Smooth muscle cell (in vitro differentiated cells): ENCODE results near the gene SPATA7. TPM values are rescaled to one million over a fixed set of nuclear protein-coding genes. Genes with fewer than 3 reads are reported as not detected.

Experiments used
- DNase-seq: peaks from one replicate; lab custom pipeline; 2025; ENCODE audit not compliant: unreplicated experiment; lab: John Stamatoyannopoulos, UW
- H2AFZ ChIP-seq: fragments of 200-600 bp; sonication (generic); 2 replicates; pipeline ENCODE4 v1.6.0; 2016; ENCODE audit warnings: antibody characterized with exemption, low read depth, mild to moderate bottlenecking
- H3F3A ChIP-seq: fragments of 200-600 bp; sonication (generic); 2 replicates; pipeline ENCODE4 v1.6.0; 2017; ENCODE audit warnings: antibody characterized with exemption, low read depth
- H3K27ac ChIP-seq: fragments of 200-600 bp; sonication (generic); 2 replicates; pipeline ENCODE4 v1.5.1; 2016; ENCODE audit warnings: low read depth, mild to moderate bottlenecking
- H3K27me3 ChIP-seq: fragments of 200-600 bp; sonication (generic); 2 replicates; pipeline ENCODE4 v1.6.1; 2016; ENCODE audit warnings: low read depth, mild to moderate bottlenecking
- H3K36me3 ChIP-seq: fragments of 200-600 bp; sonication (generic); 2 replicates; pipeline ENCODE4 v1.5.1; 2016; ENCODE audit warnings: low read depth
- H3K4me1 ChIP-seq: fragments of 200-600 bp; sonication (generic); 2 replicates; pipeline ENCODE4 v1.5.1; 2016; ENCODE audit warnings: low read depth
- H3K4me2 ChIP-seq: fragments of 200-600 bp; sonication (generic); 2 replicates; pipeline ENCODE4 v1.6.0; 2016; ENCODE audit warnings: mild to moderate bottlenecking
- H3K4me3 ChIP-seq: fragments of 200-600 bp; sonication (generic); 2 replicates; pipeline ENCODE4 v1.5.1; 2016; ENCODE audit warnings: mild to moderate bottlenecking
- H3K79me2 ChIP-seq: fragments of 200-600 bp; sonication (generic); 2 replicates; pipeline ENCODE4 v1.6.0; 2016; ENCODE audit warnings: low read depth, mild to moderate bottlenecking
- H3K9ac ChIP-seq: fragments of 200-600 bp; sonication (generic); 2 replicates; pipeline ENCODE4 v1.6.0; 2016; ENCODE audit warnings: low read depth
- H3K9me3 ChIP-seq: fragments of 200-600 bp; sonication (generic); replicated peaks from 2 replicates; pipeline ENCODE4 v1.5.1; 2016; ENCODE audit warnings: low read depth
- H4K20me1 ChIP-seq: fragments of 200-600 bp; sonication (generic); 2 replicates; pipeline ENCODE4 v1.6.0; 2016; ENCODE audit warnings: low read depth
- WGBS: methylation state at CpG from one replicate; pipeline ENCODE4 v1.1.7; 2016; ENCODE audit warnings: low lambda C conversion rate; 5-methylcytosine and 5-hydroxymethylcytosine counted together
- polyA plus RNA-seq: library from polyadenylated mRNA; unstranded; fragments of >200 nt; fragmentation: Nextera tagmentation; extraction: Ambion mirVana; gene quantifications from 2 replicates; pipeline ENCODE4 v1.2.1, GENCODE V29; 2016
- total RNA-seq: library from RNA; depleted of rRNA; stranded (reverse); fragments of >200 nt; gene quantifications from 2 replicates; pipeline ENCODE4 v1.2.3, GENCODE V29; 2014
- TF ChIP-seq, protein P1 (sequence below): fragments of 200-600 bp; sonication (generic); IDR thresholded peaks from 2 replicates; pipeline ENCODE4 v1.5.1; 2017; ENCODE audit warnings: borderline replicate concordance, mild to moderate bottlenecking, antibody characterized with exemption; ENCODE audit not compliant: insufficient read depth, poor library complexity, severe bottlenecking

Gene SPATA7
- total and polyA plus RNA-seq, 2 experiments from 2014 or later, result 8.8 to 25.3 TPM

DNA sequence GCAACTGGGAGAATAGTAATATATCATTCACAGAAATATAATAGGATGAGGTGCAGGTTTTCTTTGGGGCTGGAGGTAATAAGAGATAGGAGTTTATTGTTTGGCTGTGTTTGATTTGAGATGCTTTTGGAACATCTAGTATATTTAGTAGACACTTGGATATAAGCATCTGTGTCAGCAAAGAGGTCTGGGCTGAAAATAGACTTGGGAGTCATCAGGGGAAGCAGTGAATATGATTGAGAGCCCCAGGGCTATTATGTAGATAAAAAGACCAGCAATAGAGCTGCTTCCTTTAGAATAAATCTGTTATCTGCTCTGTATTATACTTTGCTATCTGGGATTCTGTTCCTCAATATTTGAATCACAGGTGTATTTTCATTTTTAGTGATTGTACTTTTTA, 36.6 kb downstream of the SPATA7 start:
- H3F3A ChIP-seq, result peaks cover 4% of the 10 kb centered on the region
- no peaks in the 10 kb centered on the region for H3K79me2 ChIP-seq
- H2AFZ ChIP-seq, result no peak overlapping the region
- no peaks in the 10 kb centered on the region for H3K4me1 ChIP-seq
- TF ChIP-seq, protein P1, sequence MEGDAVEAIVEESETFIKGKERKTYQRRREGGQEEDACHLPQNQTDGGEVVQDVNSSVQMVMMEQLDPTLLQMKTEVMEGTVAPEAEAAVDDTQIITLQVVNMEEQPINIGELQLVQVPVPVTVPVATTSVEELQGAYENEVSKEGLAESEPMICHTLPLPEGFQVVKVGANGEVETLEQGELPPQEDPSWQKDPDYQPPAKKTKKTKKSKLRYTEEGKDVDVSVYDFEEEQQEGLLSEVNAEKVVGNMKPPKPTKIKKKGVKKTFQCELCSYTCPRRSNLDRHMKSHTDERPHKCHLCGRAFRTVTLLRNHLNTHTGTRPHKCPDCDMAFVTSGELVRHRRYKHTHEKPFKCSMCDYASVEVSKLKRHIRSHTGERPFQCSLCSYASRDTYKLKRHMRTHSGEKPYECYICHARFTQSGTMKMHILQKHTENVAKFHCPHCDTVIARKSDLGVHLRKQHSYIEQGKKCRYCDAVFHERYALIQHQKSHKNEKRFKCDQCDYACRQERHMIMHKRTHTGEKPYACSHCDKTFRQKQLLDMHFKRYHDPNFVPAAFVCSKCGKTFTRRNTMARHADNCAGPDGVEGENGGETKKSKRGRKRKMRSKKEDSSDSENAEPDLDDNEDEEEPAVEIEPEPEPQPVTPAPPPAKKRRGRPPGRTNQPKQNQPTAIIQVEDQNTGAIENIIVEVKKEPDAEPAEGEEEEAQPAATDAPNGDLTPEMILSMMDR, result no peak
- H4K20me1 ChIP-seq, result no peaks in the 10 kb centered on the region
- peaks cover 15% of the 10 kb centered on the region for H3K9me3 ChIP-seq
- no peaks in the 10 kb centered on the region for H3K27me3 ChIP-seq
- no peak for DNase-seq
- no peak overlapping the region for H3K4me3 ChIP-seq
- no peak overlapping the region for H3K27ac ChIP-seq
- H3K36me3 ChIP-seq, result peaks cover 22% of the 10 kb centered on the region
- no peak overlapping the region for H3K9ac ChIP-seq
- H3K4me2 ChIP-seq, result no peak overlapping the region

DNA sequence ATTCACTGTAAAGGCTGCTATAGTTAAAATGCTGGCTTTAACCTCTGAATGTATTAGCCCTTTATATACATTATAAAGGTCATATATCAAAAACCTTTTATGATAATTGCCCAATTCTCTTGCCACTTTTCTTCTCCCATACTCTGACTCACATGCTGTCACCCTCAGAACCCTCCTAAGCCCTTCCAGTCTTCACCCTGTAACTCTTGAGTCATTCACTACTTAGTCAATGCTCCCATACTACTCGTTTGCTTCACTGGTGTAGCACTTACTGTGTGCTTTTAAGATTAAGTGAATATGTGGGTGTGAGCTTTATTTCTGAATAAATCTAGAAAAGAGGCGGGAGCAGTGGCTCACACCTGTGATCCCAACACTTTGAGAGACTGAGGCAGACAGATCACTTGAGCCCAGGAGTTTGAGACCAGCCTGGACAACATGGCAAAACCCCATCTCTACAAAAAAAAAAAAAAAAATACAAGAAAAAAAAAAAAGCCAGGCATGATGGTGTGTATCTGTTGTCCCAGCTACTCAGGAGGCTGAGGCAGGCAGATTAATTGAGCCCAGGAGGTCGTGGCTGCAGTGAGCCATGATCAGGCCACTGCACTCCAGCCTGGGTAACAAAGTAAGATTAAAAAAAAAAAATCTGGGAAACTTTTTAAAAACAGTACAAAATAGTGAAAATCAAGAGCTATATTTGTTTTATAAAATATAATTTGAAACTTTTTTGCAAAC, 37.6 kb downstream of the SPATA7 start:
- DNase-seq, result no peak
- no peak overlapping the region for H3K4me2 ChIP-seq

DNA sequence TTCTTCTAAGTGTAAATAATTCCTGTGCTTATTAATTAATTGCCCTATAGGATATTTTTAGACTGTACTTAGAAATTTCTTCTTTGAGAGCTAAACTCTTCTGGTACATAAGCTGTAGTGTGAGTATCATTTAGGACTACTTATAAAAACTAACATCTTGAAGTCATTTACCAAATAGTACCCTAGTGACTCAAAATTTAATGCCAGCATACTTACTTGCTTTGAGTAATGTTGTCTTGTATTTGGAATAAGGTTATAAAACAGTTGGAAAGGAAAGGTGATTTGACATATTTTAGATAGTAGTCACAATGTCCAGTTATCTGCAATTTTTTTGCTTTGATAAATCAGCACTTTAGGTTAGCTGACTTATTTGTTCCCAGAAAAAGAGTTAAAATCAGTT, 39.1 kb downstream of the SPATA7 start:
- H4K20me1 ChIP-seq, result no peaks in the 10 kb centered on the region
- H3K36me3 ChIP-seq, result peaks cover 6% of the 10 kb centered on the region
- no peaks in the 10 kb centered on the region for H3K79me2 ChIP-seq
- H3K9ac ChIP-seq, result no peak overlapping the region
- peaks cover 4% of the 10 kb centered on the region for H3F3A ChIP-seq
- no peaks in the 10 kb centered on the region for H3K27me3 ChIP-seq
- TF ChIP-seq, protein P1, result no peak
- no peak overlapping the region for H3K4me2 ChIP-seq
- H3K4me1 ChIP-seq, result no peaks in the 10 kb centered on the region
- no peak overlapping the region for H3K4me3 ChIP-seq
- H3K27ac ChIP-seq, result no peak overlapping the region
- no peak overlapping the region for H2AFZ ChIP-seq
- H3K9me3 ChIP-seq, result no peaks in the 10 kb centered on the region
- no peak for DNase-seq

More for the DNA sequence above, 37.6 kb downstream of the SPATA7 start:
- TF ChIP-seq, protein P1, result no peak
- Histone ChIP-seq H4K20me1 (no peaks in the 10 kb centered on the region), H3K79me2 (no peaks in the 10 kb centered on the region), H3F3A (peaks cover 4% of the 10 kb centered on the region), H3K9me3 (peaks cover 7% of the 10 kb centered on the region), H3K36me3 (peaks cover 12% of the 10 kb centered on the region), H3K27me3 (no peaks in the 10 kb centered on the region), H2AFZ (no peak overlapping the region), H3K9ac (no peak overlapping the region), H3K27ac (peak overlapping the region; percentile 3), H3K4me1 (no peaks in the 10 kb centered on the region), H3K4me3 (no peak overlapping the region)
- 45% methylated on average over 3 of the region's 3 CpGs for WGBS

DNA sequence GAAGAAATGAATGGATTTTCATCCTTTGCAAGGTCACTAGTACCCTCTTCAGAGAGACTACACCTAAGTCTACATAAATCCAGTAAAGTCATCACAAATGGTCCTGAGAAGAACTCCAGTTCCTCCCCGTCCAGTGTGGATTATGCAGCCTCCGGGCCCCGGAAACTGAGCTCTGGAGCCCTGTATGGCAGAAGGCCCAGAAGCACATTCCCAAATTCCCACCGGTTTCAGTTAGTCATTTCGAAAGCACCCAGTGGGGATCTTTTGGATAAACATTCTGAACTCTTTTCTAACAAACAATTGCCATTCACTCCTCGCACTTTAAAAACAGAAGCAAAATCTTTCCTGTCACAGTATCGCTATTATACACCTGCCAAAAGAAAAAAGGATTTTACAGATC, 40.8 kb downstream of the SPATA7 start:
- peaks cover 6% of the 10 kb centered on the region for H3K36me3 ChIP-seq
- 91% methylated on average over 7 of the region's 7 CpGs for WGBS
- peaks cover 2% of the 10 kb centered on the region for H3F3A ChIP-seq
- no peaks in the 10 kb centered on the region for H3K79me2 ChIP-seq
- no peak overlapping the region for H2AFZ ChIP-seq
- H3K4me2 ChIP-seq, result no peak overlapping the region
- no peaks in the 10 kb centered on the region for H3K4me1 ChIP-seq
- no peaks in the 10 kb centered on the region for H3K9me3 ChIP-seq
- H3K4me3 ChIP-seq, result no peak overlapping the region
- H3K9ac ChIP-seq, result no peak overlapping the region
- H3K27me3 ChIP-seq, result no peaks in the 10 kb centered on the region
- no peaks in the 10 kb centered on the region for H4K20me1 ChIP-seq
- TF ChIP-seq, protein P1, result no peak
- no peak overlapping the region for H3K27ac ChIP-seq
- no peak for DNase-seq
